ENCODE data around the gene CHST8.

DNA sequence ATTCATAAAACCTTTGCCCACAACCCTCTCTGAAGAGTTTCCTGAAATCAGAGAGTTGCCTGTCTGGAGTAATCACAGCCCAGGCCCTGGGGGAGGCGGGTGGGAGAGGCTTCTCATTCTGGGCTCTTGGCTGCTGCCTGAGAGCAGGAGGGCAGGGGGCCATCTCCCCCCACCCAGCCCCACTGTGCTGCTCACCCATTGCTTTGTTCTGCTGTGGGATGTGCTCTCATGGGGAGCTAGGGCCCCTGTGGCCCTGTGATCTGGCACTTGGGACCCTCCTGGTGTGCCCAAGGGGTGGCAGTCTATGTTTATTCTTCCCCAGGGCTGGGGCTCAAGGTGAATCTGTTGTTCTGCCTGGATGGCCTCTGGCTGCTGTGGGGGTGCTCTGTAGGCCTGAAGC, 181.0 kb downstream of the CHST8 start:
- TF ChIP-seq, protein P1, sequence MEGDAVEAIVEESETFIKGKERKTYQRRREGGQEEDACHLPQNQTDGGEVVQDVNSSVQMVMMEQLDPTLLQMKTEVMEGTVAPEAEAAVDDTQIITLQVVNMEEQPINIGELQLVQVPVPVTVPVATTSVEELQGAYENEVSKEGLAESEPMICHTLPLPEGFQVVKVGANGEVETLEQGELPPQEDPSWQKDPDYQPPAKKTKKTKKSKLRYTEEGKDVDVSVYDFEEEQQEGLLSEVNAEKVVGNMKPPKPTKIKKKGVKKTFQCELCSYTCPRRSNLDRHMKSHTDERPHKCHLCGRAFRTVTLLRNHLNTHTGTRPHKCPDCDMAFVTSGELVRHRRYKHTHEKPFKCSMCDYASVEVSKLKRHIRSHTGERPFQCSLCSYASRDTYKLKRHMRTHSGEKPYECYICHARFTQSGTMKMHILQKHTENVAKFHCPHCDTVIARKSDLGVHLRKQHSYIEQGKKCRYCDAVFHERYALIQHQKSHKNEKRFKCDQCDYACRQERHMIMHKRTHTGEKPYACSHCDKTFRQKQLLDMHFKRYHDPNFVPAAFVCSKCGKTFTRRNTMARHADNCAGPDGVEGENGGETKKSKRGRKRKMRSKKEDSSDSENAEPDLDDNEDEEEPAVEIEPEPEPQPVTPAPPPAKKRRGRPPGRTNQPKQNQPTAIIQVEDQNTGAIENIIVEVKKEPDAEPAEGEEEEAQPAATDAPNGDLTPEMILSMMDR (IDR thresholded peaks at IDR 0.05; ENCODE audit: insufficient read depth, low read length, poor library complexity, severe bottlenecking) = no peak
- TF ChIP-seq EZH2phosphoT487 (conservative IDR thresholded peaks at IDR 0.05; ENCODE audit: low read length) = no peak
